Measurements from ENCODE around the gene DLEU7.
A peak's percentile ranks its signal among the peaks of the same experiment; 100 is the strongest.

GRCh38 chr13:50844084-50844875, 788 bp upstream of the DLEU7 start:
- no peak for TF ChIP-seq KDM1A (IDR thresholded peaks at IDR 0.05; ENCODE audit: borderline replicate concordance, low read length)
- TF ChIP-seq CTCF (IDR thresholded peaks at IDR 0.05; ENCODE audit: control extremely low read depth in 1 of 3, insufficient read depth in 1 of 3, low read depth in 1 of 3, low read length in 3 of 3): no peak
- TF ChIP-seq E2F6 (IDR thresholded peaks at IDR 0.05): no peak
- TF ChIP-seq EZH2 (IDR thresholded peaks at IDR 0.05; ENCODE audit: low read depth, low read length, severe bottlenecking): no peak
- TF ChIP-seq CHD1 (IDR thresholded peaks at IDR 0.05; ENCODE audit: low read depth, low read length): no peak
- peak; percentile 14 for TF ChIP-seq ASH2L (IDR thresholded peaks at IDR 0.05; ENCODE audit: low read length)
- no peak for TF ChIP-seq BACH1 (IDR thresholded peaks at IDR 0.05; ENCODE audit: low read length)
- no peak for TF ChIP-seq GTF2F1 (IDR thresholded peaks at IDR 0.05; ENCODE audit: borderline replicate concordance, low read depth, low read length)
- no peak for TF ChIP-seq EGR1 (IDR thresholded peaks at IDR 0.05; ENCODE audit: borderline replicate concordance, low read depth, low read length)
- no peak for TF ChIP-seq SAP30 (IDR thresholded peaks at IDR 0.05; ENCODE audit: insufficient read depth, insufficient replicate concordance, low read length)

All from H1 (cell line).